ENCODE data around the gene PCSK7.
"Not testable (repeated sequence)": the region's sequence is repeated elsewhere in the genome, so short reads cannot be mapped to it uniquely, and the experiment has no call there.

Gene PCSK7

GRCh38 chr11:117231842-117232091, at the start of gene PCSK7:
PCSK7 (minus strand) TSS chr11:117232073; CDS start chr11:117229844, 2,229 bp downstream.
- peaks cover 30% of the 10 kb centered on the region for H3K36me3 Mint-ChIP-seq (ENCODE audit: low read depth)
- H3K4me3 Mint-ChIP-seq, result peak within 1 kb of the TSS; percentile 96
- H3K27me3 Mint-ChIP-seq (ENCODE audit: low read depth), result no peaks in the 10 kb centered on the region
- H3K9me3 Mint-ChIP-seq, result no peaks in the 10 kb centered on the region
- H3K27ac Mint-ChIP-seq, result peak within 1 kb of the TSS; percentile 99
- peaks cover 45% of the 10 kb centered on the region for H3K4me1 Mint-ChIP-seq (ENCODE audit: low read depth)

- Mint-ChIP-seq H3K9me3 (no peaks in the 10 kb centered on the region), H3K4me1 (ENCODE audit: low read depth) (peaks cover 8% of the 10 kb centered on the region), H3K4me3 (no peak overlapping the region), H3K27ac (no peak overlapping the region), H3K27me3 (ENCODE audit: low read depth) (no peaks in the 10 kb centered on the region), H3K36me3 (ENCODE audit: low read depth) (peaks cover 15% of the 10 kb centered on the region)
Measured at GRCh38 chr11:117281159-117281558, 49.3 kb upstream of the PCSK7 start.

DNA sequence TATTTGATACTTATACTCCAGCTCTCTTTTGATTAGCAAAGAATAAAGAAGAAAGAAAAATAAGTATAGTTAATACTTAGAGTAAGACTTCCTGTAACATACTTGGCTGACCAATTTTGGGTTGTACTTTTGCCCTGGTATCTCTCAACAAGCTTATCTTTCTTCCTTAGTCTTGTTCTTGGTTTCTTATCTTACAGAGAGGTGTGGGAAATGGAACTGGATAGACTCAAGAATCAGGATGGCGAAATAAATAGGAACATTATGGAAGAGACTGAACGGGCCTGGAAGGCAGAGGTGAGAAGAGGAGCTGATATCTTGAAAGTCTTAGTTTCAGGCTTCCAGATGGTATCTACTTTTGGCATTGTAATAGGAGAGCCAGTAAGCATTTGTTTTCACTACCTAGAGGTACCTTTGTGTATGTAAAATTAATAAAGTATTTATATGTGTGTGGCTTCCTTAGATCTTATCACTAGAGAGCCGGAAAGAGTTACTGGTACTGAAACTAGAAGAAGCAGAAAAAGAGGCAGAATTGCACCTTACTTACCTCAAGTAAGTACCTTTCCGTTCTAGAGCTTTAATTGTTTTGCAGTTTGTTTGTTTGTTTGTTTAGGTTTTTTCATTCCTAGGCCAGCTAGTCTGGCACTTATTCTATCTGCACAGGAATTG, 48.0 kb upstream of the PCSK7 start:
- Mint-ChIP-seq H3K4me1 (ENCODE audit: low read depth) (peaks cover 8% of the 10 kb centered on the region), H3K27ac (peak overlapping the region; percentile 74), H3K36me3 (ENCODE audit: low read depth) (peaks cover 18% of the 10 kb centered on the region), H3K9me3 (no peaks in the 10 kb centered on the region), H3K4me3 (peak overlapping the region; percentile 43), H3K27me3 (ENCODE audit: low read depth) (no peaks in the 10 kb centered on the region)

GRCh38 chr11:117278347-117278746, 46.5 kb upstream of the PCSK7 start:
- Mint-ChIP-seq H3K27ac (no peak overlapping the region), H3K4me3 (no peak overlapping the region), H3K4me1 (ENCODE audit: low read depth) (peaks cover 8% of the 10 kb centered on the region), H3K9me3 (no peaks in the 10 kb centered on the region), H3K36me3 (ENCODE audit: low read depth) (peaks cover 21% of the 10 kb centered on the region), H3K27me3 (ENCODE audit: low read depth) (no peaks in the 10 kb centered on the region)

DNA sequence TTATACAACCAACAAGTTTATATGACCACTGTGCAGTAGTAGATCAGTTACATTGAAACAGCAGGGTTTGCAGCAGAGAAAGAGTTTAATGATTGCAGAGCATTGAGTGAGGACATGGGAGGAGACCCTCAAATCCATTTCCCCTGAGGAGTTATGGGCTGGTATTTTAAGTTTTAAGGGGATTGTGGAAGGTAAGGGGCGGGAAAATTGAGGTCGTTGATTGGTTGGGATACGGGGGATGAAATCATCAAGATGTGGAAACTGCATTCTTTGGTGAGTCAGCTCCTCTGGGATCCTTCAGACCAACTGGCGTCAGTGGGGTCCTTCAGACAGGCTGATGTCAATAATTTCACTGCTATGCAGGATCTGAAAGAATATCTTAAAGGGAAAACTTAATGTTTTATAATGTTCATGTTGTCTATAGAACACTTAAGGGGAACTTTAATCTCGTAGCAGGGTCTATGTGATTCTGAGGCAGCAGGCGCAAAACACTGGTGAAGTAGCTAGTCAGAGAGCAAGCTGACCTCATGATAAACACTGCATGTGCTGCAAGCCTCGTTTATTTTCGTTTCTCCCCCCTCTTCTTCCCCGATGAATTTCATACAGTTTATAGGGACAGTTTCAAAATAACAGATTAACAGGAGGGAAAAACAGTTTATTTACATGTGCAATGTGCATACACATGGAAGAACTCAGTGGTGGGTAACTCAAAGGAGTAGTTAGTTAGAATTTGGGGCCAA, 41.8 kb upstream of the PCSK7 start:
- Mint-ChIP-seq H3K36me3 (ENCODE audit: low read depth) (peaks cover 12% of the 10 kb centered on the region), H3K27me3 (ENCODE audit: low read depth) (no peaks in the 10 kb centered on the region), H3K4me3 (no peak overlapping the region), H3K4me1 (ENCODE audit: low read depth) (no peaks in the 10 kb centered on the region), H3K9me3 (no peaks in the 10 kb centered on the region), H3K27ac (no peak overlapping the region)

- not testable (repeated sequence) for H3K4me3 Mint-ChIP-seq; H3K27ac Mint-ChIP-seq; H3K27me3 Mint-ChIP-seq (ENCODE audit: low read depth); H3K9me3 Mint-ChIP-seq; H3K4me1 Mint-ChIP-seq (ENCODE audit: low read depth)
- H3K36me3 Mint-ChIP-seq (ENCODE audit: low read depth), result peaks cover 12% of the 10 kb centered on the region
Measured at GRCh38 chr11:117272175-117272574, 40.3 kb upstream of the PCSK7 start.

- Mint-ChIP-seq H3K9me3 (no peaks in the 10 kb centered on the region), H3K4me1 (ENCODE audit: low read depth) (no peaks in the 10 kb centered on the region), H3K27ac (no peak overlapping the region), H3K36me3 (ENCODE audit: low read depth) (peaks cover 13% of the 10 kb centered on the region), H3K4me3 (no peak overlapping the region), H3K27me3 (ENCODE audit: low read depth) (no peaks in the 10 kb centered on the region)
Measured at GRCh38 chr11:117271208-117271607, 39.3 kb upstream of the PCSK7 start.

- Mint-ChIP-seq H3K9me3 (no peaks in the 10 kb centered on the region), H3K4me1 (ENCODE audit: low read depth) (no peaks in the 10 kb centered on the region), H3K4me3 (no peak overlapping the region), H3K36me3 (ENCODE audit: low read depth) (peaks cover 9% of the 10 kb centered on the region), H3K27ac (no peak overlapping the region), H3K27me3 (ENCODE audit: low read depth) (no peaks in the 10 kb centered on the region)
Measured at GRCh38 chr11:117269856-117270255, 38.0 kb upstream of the PCSK7 start.

- Mint-ChIP-seq H3K4me1 (ENCODE audit: low read depth) (no peaks in the 10 kb centered on the region), H3K27me3 (ENCODE audit: low read depth) (no peaks in the 10 kb centered on the region), H3K27ac (no peak overlapping the region), H3K36me3 (ENCODE audit: low read depth) (peaks cover 7% of the 10 kb centered on the region), H3K4me3 (no peak overlapping the region), H3K9me3 (no peaks in the 10 kb centered on the region)
Measured at GRCh38 chr11:117265745-117266144, 33.9 kb upstream of the PCSK7 start.

DNA sequence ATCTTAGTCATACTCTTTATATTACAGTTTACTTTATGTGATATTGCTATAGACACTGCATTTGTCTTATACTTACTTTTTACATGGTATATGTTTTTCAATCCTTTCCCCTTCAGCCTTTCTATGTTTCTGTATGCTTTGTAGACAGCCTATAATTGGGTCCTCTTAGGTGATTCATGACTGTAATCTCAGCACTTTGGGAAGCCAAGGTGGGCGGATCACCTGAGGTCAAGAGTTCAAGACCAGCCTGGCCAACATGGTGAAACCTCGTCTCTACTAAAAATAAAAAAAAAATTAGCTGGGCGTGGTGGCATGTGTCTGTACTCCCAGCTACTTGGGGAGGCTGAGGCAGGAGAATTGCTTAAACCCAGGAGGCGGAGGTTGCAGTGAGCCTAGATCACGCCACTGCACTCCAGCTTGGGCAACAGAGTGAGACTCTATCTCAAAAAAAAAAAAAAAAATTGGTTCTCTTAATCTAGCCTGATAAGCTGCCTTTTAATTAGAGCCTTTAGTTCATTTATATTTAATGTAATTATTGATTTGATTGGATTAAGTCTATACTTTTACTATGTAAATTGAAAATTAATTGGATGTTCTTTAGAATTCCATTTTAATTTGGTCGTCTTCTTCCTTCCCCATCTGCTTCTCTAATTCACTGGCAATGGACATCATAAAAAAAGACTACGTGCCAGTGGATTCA, 32.9 kb upstream of the PCSK7 start:
- not testable (repeated sequence) for H3K4me1 Mint-ChIP-seq (ENCODE audit: low read depth); H3K36me3 Mint-ChIP-seq (ENCODE audit: low read depth); H3K9me3 Mint-ChIP-seq; H3K4me3 Mint-ChIP-seq; H3K27ac Mint-ChIP-seq; H3K27me3 Mint-ChIP-seq (ENCODE audit: low read depth)

DNA sequence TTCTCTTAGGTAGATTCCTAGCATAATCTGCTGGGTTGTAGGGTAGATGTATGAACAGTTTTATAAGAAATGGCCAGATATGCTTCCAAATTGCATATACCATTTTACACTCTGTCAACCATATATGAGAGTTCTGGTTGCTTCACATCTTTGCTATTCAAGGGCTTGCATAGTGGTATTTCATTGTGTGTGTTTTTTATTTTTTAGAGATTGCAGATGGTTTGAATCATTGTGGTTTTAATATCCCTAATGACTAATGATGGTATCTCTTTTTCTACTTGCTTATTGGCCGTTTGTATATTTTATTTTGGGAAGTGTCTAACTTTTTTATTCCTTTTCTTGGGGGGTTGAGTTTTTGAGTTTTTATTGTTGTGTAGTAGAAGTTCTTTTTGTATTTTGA, 27.5 kb upstream of the PCSK7 start:
- no peaks in the 10 kb centered on the region for H3K4me1 Mint-ChIP-seq (ENCODE audit: low read depth)
- H3K27ac Mint-ChIP-seq, result no peak overlapping the region
- H3K27me3 Mint-ChIP-seq (ENCODE audit: low read depth), result no peaks in the 10 kb centered on the region
- no peak overlapping the region for H3K4me3 Mint-ChIP-seq
- H3K36me3 Mint-ChIP-seq (ENCODE audit: low read depth), result peaks cover 7% of the 10 kb centered on the region
- H3K9me3 Mint-ChIP-seq, result no peaks in the 10 kb centered on the region

DNA sequence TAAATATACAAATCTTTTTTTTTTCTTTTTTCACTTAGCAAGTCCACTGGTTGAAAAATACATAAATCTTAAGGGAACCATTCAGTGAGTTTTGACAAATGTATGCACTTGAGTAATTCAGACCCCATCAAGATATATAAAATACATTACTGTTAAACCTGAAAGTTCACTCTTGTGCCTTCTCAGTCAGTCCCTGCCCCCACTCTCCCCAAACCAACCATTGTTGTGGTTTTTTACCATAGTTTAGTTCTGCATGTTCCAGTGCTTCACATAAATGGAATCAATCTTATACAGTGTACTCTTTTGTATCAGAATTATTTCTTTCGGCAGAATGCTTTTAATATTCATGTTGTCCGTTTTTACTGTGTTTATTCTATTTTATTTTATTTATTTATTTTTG, 26.7 kb upstream of the PCSK7 start:
- no peak overlapping the region for H3K4me3 Mint-ChIP-seq
- H3K27ac Mint-ChIP-seq, result no peak overlapping the region
- no peaks in the 10 kb centered on the region for H3K4me1 Mint-ChIP-seq (ENCODE audit: low read depth)
- H3K9me3 Mint-ChIP-seq, result no peaks in the 10 kb centered on the region
- peaks cover 7% of the 10 kb centered on the region for H3K36me3 Mint-ChIP-seq (ENCODE audit: low read depth)
- no peaks in the 10 kb centered on the region for H3K27me3 Mint-ChIP-seq (ENCODE audit: low read depth)

DNA sequence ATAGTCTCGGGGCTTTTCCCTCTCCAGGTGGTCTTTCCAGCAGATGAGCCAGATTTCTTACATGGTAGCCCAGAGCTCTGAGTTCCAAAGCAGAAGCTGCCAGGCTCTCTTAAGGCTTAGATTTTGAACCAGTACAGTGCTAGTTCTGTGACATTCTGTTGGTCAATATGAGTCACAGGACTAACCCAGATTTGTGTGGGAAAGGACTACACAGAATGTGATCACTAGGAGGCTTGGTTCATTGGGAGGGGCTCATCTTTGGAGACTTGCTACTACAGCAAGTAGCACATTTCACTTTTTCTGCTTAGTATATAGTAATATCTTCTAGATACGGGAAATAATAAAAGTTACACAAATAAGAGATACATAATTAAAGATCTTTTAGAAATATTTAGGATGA, 24.7 kb upstream of the PCSK7 start:
- Mint-ChIP-seq H3K27ac (no peak overlapping the region), H3K9me3 (no peaks in the 10 kb centered on the region), H3K27me3 (ENCODE audit: low read depth) (no peaks in the 10 kb centered on the region), H3K4me1 (ENCODE audit: low read depth) (no peaks in the 10 kb centered on the region), H3K36me3 (ENCODE audit: low read depth) (peaks cover 4% of the 10 kb centered on the region), H3K4me3 (no peak overlapping the region)

GRCh38 chr11:117255966-117256365, 24.1 kb upstream of the PCSK7 start:
- Mint-ChIP-seq H3K27me3 (ENCODE audit: low read depth) (no peaks in the 10 kb centered on the region), H3K27ac (no peak overlapping the region), H3K4me3 (no peak overlapping the region), H3K4me1 (ENCODE audit: low read depth) (no peaks in the 10 kb centered on the region), H3K36me3 (ENCODE audit: low read depth) (peaks cover 5% of the 10 kb centered on the region), H3K9me3 (no peaks in the 10 kb centered on the region)

- Mint-ChIP-seq H3K27ac (peak overlapping the region; percentile 19), H3K9me3 (no peaks in the 10 kb centered on the region), H3K4me1 (ENCODE audit: low read depth) (no peaks in the 10 kb centered on the region), H3K36me3 (ENCODE audit: low read depth) (peaks cover 19% of the 10 kb centered on the region), H3K27me3 (ENCODE audit: low read depth) (no peaks in the 10 kb centered on the region), H3K4me3 (no peak overlapping the region)
Measured at GRCh38 chr11:117251506-117251905, 19.6 kb upstream of the PCSK7 start.

All from T-helper 1 cell treated with Interleukin-12 subunit alpha and Interleukin-12 subunit beta and Interleukin-4 antibody, amounts not matched to agents 30 μg/mL and 1 μg/mL, for 36 hours (primary cell).